Tibial nerve (tissue), 4 donors: ENCODE data around the gene SLC17A9. TPM values are rescaled to one million over a fixed set of nuclear protein-coding genes. Genes with fewer than 3 reads are reported as not detected.

Experiments
- DNase-seq, 2 donors: peaks; one replicate each; pipeline ENCODE4 v3.0.0-alpha.2; 2019; ENCODE audit warnings: low spot score in 2 of 2
- H3K27ac ChIP-seq, 4 donors: fragments of 200-600 bp; sonication (generic) in 3 of 4; one replicate each; pipeline ENCODE4 v1.5.1; 2017 to 2019; ENCODE audit warnings: mild to moderate bottlenecking in 1 of 4
- H3K27me3 ChIP-seq, 2 donors: fragments of 200-600 bp; sonication (generic) in 1 of 2; one replicate each; pipeline versions ENCODE4 v1.5.1 to v1.6.0; 2017 to 2019
- H3K36me3 ChIP-seq, 3 donors: fragments of 200-600 bp; sonication (generic); one replicate each; pipeline ENCODE4 v1.5.1; 2018 to 2019
- H3K4me1 ChIP-seq, 4 donors: fragments of 200-600 bp; sonication (generic) in 3 of 4; one replicate each; pipeline ENCODE4 v1.5.1; 2017 to 2019
- H3K4me3 ChIP-seq, 4 donors: fragments of 200-600 bp; sonication (generic) in 3 of 4; one replicate each; pipeline ENCODE4 v1.5.1; 2017 to 2019; ENCODE audit warnings: mild to moderate bottlenecking in 1 of 4, moderate library complexity in 1 of 4
- H3K9me3 ChIP-seq, 4 donors: fragments of 200-600 bp; sonication (generic) in 3 of 4; one replicate each; pipeline ENCODE4 v1.5.1; 2017 to 2019
- EP300 ChIP-seq, 2 donors: sonication (generic); formaldehyde crosslinking; IDR thresholded peaks; one replicate each; pipeline ENCODE4 v1.6.1; 2017; ENCODE audit warnings: antibody characterized with exemption in 2 of 2, mild to moderate bottlenecking in 1 of 2
- POLR2A ChIP-seq, 2 donors: fragments of 450-650 bp; IDR thresholded peaks; one replicate each; pipeline ENCODE4 v1.6.1; 2017; ENCODE audit warnings: antibody characterized with exemption in 2 of 2, mild to moderate bottlenecking in 2 of 2, moderate library complexity in 2 of 2
- WGBS, 2 donors: methylation state at CpG; one replicate each; pipeline ENCODE4 v1.1.5; 2018; 5-methylcytosine and 5-hydroxymethylcytosine counted together
- total RNA-seq, 4 donors: library from RNA; depleted of rRNA; stranded (reverse); fragments of >200 nt; gene quantifications; one replicate each; pipeline ENCODE4 v1.1.0, GENCODE V29; 2016
- TF ChIP-seq, protein P1 (sequence below), 5 experiments: fragments of 200-600 bp in 3 of 5; fragments of 450-650 bp in 2 of 5; sonication (generic) in 3 of 5; IDR thresholded peaks; one replicate each; pipeline ENCODE4 v1.5.1; 2016 to 2019; ENCODE audit warnings: antibody characterized with exemption in 5 of 5, mild to moderate bottlenecking in 3 of 5, moderate library complexity in 2 of 5

The SLC17A9 gene, protein sequence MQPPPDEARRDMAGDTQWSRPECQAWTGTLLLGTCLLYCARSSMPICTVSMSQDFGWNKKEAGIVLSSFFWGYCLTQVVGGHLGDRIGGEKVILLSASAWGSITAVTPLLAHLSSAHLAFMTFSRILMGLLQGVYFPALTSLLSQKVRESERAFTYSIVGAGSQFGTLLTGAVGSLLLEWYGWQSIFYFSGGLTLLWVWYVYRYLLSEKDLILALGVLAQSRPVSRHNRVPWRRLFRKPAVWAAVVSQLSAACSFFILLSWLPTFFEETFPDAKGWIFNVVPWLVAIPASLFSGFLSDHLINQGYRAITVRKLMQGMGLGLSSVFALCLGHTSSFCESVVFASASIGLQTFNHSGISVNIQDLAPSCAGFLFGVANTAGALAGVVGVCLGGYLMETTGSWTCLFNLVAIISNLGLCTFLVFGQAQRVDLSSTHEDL
- 10 to 100 TPM in 1 of 4 donors, 1 to 10 TPM in 3; 3.9 to 13.5 (median 4.5) TPM for total RNA-seq

DNA sequence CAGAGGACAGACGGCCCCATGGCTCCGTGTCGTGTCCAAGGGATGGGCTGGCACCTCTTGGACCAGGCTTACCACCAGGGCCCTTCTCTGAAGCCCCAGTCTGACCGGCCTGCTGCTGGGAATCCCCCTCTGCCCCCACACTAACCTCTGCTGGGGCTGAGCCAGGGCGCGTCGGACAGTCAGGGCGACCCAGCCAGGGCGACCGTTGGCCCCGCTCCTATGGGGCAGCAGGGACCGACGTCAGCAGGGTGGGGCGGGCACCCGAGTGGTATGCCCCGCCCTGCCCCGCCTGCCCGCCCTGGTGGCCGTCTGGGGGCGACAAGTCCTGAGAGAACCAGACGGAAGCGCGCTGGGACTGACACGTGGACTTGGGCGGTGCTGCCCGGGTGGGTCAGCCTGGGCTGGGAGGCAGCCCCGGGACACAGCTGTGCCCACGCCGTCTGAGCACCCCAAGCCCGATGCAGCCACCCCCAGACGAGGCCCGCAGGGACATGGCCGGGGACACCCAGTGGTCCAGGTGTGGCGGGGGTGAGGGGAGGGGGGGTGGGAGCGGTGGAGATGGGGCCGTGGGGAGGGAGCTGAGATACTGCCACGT, at the start of gene SLC17A9:
TSS of gene SLC17A9 (plus strand) at position 337 of the 595 bp plus-strand sequence. CDS start at position 459, 122 bp downstream.
- 8 to 9% methylated on average over 18 to 22 of the region's 37 CpGs for WGBS, 2 donors

DNA sequence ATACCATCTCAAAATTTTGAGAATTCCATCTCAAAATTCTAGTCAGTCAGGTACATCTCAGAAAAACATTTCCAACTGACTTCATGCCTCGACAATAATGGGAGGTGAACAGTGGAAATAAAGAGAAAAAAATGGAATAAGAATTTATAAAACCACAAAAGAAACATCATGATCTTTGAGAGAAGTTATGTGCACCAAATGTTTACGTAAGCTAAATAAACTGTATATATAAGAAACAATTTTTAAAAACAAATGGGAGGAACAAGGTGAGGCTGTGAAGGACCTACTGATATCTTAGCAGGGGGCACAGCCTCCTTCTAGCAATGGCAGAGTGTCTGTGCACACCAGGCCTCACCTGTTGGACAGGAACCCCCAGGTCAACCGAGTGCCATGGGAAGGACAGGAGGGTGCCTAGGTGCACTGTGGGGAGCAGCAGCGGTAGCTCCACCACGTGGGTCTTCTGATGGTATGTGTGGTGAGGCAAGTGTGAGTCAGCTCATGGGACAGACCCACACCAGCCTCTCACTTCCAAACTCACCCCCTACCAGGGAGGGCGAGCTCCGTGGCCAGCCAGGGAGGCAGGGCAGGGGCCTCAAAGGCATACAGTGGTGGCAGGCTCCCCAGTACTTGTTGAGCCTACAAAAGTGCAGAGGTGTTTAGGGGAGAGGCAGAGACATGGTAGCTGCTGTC, 49.4 kb upstream of the SLC17A9 start:
- Histone ChIP-seq H3K9me3 (no peaks in the 10 kb centered on the region), H3K27me3 (no peaks in the 10 kb centered on the region), H3K4me1 (peaks cover 0 to 22% (median 13%) of the 10 kb centered on the region in 4 donors), H3K4me3 (no peak overlapping the region), H3K36me3 (peaks cover 0 to 71% (median 30%) of the 10 kb centered on the region in 3 donors), H3K27ac (no peak overlapping the region)
- DNase-seq, result no peak
- TF ChIP-seq, protein P1, sequence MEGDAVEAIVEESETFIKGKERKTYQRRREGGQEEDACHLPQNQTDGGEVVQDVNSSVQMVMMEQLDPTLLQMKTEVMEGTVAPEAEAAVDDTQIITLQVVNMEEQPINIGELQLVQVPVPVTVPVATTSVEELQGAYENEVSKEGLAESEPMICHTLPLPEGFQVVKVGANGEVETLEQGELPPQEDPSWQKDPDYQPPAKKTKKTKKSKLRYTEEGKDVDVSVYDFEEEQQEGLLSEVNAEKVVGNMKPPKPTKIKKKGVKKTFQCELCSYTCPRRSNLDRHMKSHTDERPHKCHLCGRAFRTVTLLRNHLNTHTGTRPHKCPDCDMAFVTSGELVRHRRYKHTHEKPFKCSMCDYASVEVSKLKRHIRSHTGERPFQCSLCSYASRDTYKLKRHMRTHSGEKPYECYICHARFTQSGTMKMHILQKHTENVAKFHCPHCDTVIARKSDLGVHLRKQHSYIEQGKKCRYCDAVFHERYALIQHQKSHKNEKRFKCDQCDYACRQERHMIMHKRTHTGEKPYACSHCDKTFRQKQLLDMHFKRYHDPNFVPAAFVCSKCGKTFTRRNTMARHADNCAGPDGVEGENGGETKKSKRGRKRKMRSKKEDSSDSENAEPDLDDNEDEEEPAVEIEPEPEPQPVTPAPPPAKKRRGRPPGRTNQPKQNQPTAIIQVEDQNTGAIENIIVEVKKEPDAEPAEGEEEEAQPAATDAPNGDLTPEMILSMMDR (IDR thresholded peaks at IDR 0.05), result no peak
- no peak for TF ChIP-seq EP300 (IDR thresholded peaks at IDR 0.05)
- TF ChIP-seq POLR2A (IDR thresholded peaks at IDR 0.05), result no peak
- 80 to 84% methylated on average over 6 to 7 of the region's 7 CpGs for WGBS, 2 donors

More for the DNA sequence above, at the start of gene SLC17A9:
- TF ChIP-seq, protein P1 (IDR thresholded peaks at IDR 0.05), result peak in 1 of 5 experiments; percentile 22
- TF ChIP-seq POLR2A (IDR thresholded peaks at IDR 0.05) (no peak), EP300 (IDR thresholded peaks at IDR 0.05) (peak in 1 of 2 donors; percentile 10)
- Histone ChIP-seq H3K27ac (peak within 1 kb of the TSS; percentile 66 to 94 (median 86)), H3K4me1 (peaks cover 3 to 30% (median 24%) of the 10 kb centered on the region in 4 donors), H3K9me3 (no peaks in the 10 kb centered on the region), H3K36me3 (peaks cover 0 to 43% (median 0%) of the 10 kb centered on the region in 3 donors), H3K27me3 (no peaks in the 10 kb centered on the region), H3K4me3 (peak within 1 kb of the TSS; percentile 18 to 38 (median 32))
- DNase-seq, result peak; percentile 34 to 43

- H3K4me1 ChIP-seq, result peaks cover 0 to 3% (median 0%) of the 10 kb centered on the region in 4 donors
- no peak for DNase-seq
- H3K27me3 ChIP-seq, result no peaks in the 10 kb centered on the region
- no peaks in the 10 kb centered on the region for H3K9me3 ChIP-seq
- WGBS, 2 donors, result 86 to 89% methylated on average over 17 of the region's 17 CpGs
- no peak overlapping the region for H3K4me3 ChIP-seq
- H3K36me3 ChIP-seq, result peaks cover 7 to 97% (median 44%) of the 10 kb centered on the region in 3 donors
- TF ChIP-seq EP300 (IDR thresholded peaks at IDR 0.05), result no peak
- TF ChIP-seq, protein P1 (IDR thresholded peaks at IDR 0.05), result no peak
- TF ChIP-seq POLR2A (IDR thresholded peaks at IDR 0.05), result no peak
- H3K27ac ChIP-seq, result no peak overlapping the region
These were observed 46.9 kb upstream of the SLC17A9 start for GRCh38 chr20:62905536-62906117.

DNA sequence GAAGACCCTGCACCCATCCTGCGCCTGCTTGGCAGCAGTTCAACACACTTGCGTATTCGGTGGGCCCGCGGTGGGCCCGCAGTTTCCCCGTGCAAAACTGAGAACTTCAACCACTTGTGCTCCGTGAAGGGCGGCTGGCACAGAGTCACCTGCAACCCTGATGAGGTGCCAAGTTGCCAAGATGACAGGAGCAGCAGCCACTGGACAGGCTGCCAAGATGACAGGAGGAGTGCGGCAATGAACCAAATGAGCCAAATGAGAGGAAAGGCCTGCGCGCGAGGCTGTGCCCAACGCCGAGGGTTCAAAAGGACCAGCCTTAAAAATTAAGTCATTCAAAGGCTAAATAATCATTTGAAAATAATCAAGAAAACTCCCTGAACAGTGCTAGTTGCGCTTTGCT, 46.3 kb upstream of the SLC17A9 start:
- no peak overlapping the region for H3K4me3 ChIP-seq
- no peak for TF ChIP-seq POLR2A (IDR thresholded peaks at IDR 0.05)
- TF ChIP-seq EP300 (IDR thresholded peaks at IDR 0.05), result no peak
- TF ChIP-seq, protein P1 (IDR thresholded peaks at IDR 0.05), result no peak
- WGBS, 2 donors, result 91% methylated on average over 16 of the region's 16 CpGs
- no peaks in the 10 kb centered on the region for H3K4me1 ChIP-seq
- peaks cover 7 to 100% (median 48%) of the 10 kb centered on the region in 3 donors for H3K36me3 ChIP-seq
- H3K27ac ChIP-seq, result no peak overlapping the region
- H3K9me3 ChIP-seq, result no peaks in the 10 kb centered on the region
- DNase-seq, result no peak
- no peaks in the 10 kb centered on the region for H3K27me3 ChIP-seq
